Uterus (tissue), 4 donors: ENCODE data around the gene CALM1. TPM values are rescaled to one million over a fixed set of nuclear protein-coding genes. Genes with fewer than 3 reads are reported as not detected.
A peak's percentile ranks its signal among the peaks of the same experiment; 100 is the strongest.

Source experiments
- DNase-seq, 2 donors: peaks; one replicate each; pipeline ENCODE4 v3.0.0-alpha.2; 2019 to 2020
- H3K27ac ChIP-seq, 2 donors: fragments of 200-600 bp; sonication (generic); 1 replicate in 1 of 2; 2 replicates in 1 of 2; pipeline ENCODE4 v1.5.1; 2016 to 2018
- H3K27me3 ChIP-seq, 2 donors: fragments of 200-600 bp; sonication (generic); one replicate each; pipeline ENCODE4 v1.5.1; 2018 to 2019; ENCODE audit warnings: control low read depth in 1 of 2
- H3K36me3 ChIP-seq, 2 donors: fragments of 200-600 bp; sonication (generic); one replicate each; pipeline ENCODE4 v1.5.1; 2019; ENCODE audit warnings: control low read depth in 1 of 2
- H3K4me1 ChIP-seq, 2 donors: fragments of 200-600 bp; sonication (generic); one replicate each; pipeline ENCODE4 v1.5.1; 2018 to 2019; ENCODE audit warnings: control low read depth in 1 of 2
- H3K4me3 ChIP-seq, 2 donors: fragments of 200-600 bp; sonication (generic); 1 replicate in 1 of 2; 2 replicates in 1 of 2; pipeline ENCODE4 v1.5.1; 2018 to 2019; ENCODE audit warnings: mild to moderate bottlenecking in 1 of 2
- H3K9me3 ChIP-seq, 2 donors: fragments of 200-600 bp; sonication (generic); one replicate each; pipeline ENCODE4 v1.5.1; 2019; ENCODE audit warnings: control low read depth in 1 of 2
- POLR2A ChIP-seq, 2 donors: fragments of 450-650 bp; IDR thresholded peaks; one replicate each; pipeline ENCODE4 v1.6.1; 2016; ENCODE audit warnings: antibody characterized with exemption in 2 of 2, mild to moderate bottlenecking in 1 of 2, moderate library complexity in 1 of 2
- intact Hi-C: fragments of 100-400 bp; cut with DNase I; formaldehyde crosslinking; loops from one replicate; pipeline ENCODE4 v1.15.1; 2023; ENCODE audit warnings: low total_unique reads
- total RNA-seq, 4 donors: library from RNA; depleted of rRNA in 3 of 4; stranded (reverse); fragments of >200 nt in 3 of 4; gene quantifications; one replicate each; pipeline versions ENCODE4 v1.1.0 to v1.2.4, GENCODE V29; 2014 to 2023
- TF ChIP-seq, protein P1 (sequence below), 4 experiments: fragments of 200-600 bp in 2 of 4; fragments of 450-650 bp in 2 of 4; sonication (generic) in 2 of 4; IDR thresholded peaks; one replicate each; pipeline ENCODE4 v1.5.1; 2016 to 2019; ENCODE audit warnings: antibody characterized with exemption in 4 of 4, mild to moderate bottlenecking in 2 of 4, moderate library complexity in 1 of 4
- donor health status: DM: yes; HTN: yes; CAD: no.

Gene CALM1
- total RNA-seq, 4 donors from 2014 or later = 155 to 248 (median 201) TPM

DNA sequence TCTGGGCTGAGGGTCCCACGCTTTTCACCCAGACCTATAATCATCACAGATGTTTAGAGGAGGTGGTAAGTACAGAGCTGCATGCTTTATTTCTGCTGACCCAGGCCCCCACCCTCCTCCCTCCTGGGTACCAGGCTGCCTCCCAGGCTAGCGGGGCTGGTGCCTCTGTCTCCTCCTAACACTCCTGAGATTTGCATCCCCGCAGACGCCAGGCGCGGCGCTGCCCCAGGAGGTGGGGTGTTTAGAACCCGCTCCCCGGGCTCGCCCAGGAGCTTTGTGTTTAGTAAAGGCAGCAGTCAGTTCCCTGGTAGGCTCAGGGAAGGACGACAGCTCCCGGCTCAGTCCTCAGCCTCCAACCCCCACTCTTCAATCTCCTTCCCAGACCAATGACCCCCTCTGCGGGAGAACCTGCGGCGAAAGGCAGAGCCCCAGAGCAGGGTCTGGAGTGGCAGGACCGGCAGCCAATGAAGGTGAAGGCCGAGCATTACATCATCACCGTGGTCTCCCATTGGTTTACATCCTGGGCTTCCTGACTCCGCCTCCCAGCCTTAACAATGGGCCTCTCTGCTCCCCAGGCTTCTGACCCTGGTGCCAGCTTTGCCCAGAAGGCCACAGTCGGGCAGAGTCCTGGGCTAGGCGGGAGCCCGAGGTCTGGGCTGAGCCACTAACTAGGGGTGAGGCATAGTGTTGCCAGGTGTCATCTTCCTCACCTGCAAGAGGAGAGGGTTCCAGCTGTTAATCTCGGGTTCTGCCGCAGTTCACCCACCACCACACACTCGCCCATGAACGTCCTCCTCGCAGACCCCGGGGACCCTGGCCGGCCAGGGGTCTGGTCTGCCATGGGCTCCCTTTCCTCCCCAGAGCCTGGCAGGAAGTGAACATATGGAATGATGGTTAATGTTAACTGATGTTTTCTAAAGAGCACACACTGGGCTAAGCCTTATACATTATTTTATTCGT is 57.5 kb downstream of the CALM1 start:
- peak; percentile 58 to 65 for DNase-seq
- no peak overlapping the region for H3K27ac ChIP-seq
- intact Hi-C loops = no loop called here
- H3K9me3 ChIP-seq = no peaks in the 10 kb centered on the region
- H3K27me3 ChIP-seq = no peaks in the 10 kb centered on the region
- TF ChIP-seq, protein P1, sequence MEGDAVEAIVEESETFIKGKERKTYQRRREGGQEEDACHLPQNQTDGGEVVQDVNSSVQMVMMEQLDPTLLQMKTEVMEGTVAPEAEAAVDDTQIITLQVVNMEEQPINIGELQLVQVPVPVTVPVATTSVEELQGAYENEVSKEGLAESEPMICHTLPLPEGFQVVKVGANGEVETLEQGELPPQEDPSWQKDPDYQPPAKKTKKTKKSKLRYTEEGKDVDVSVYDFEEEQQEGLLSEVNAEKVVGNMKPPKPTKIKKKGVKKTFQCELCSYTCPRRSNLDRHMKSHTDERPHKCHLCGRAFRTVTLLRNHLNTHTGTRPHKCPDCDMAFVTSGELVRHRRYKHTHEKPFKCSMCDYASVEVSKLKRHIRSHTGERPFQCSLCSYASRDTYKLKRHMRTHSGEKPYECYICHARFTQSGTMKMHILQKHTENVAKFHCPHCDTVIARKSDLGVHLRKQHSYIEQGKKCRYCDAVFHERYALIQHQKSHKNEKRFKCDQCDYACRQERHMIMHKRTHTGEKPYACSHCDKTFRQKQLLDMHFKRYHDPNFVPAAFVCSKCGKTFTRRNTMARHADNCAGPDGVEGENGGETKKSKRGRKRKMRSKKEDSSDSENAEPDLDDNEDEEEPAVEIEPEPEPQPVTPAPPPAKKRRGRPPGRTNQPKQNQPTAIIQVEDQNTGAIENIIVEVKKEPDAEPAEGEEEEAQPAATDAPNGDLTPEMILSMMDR (IDR thresholded peaks at IDR 0.05) = no peak
- TF ChIP-seq POLR2A (IDR thresholded peaks at IDR 0.05) = no peak
- H3K4me1 ChIP-seq = no peaks in the 10 kb centered on the region
- H3K36me3 ChIP-seq = no peaks in the 10 kb centered on the region
- H3K4me3 ChIP-seq = no peak overlapping the region

DNA sequence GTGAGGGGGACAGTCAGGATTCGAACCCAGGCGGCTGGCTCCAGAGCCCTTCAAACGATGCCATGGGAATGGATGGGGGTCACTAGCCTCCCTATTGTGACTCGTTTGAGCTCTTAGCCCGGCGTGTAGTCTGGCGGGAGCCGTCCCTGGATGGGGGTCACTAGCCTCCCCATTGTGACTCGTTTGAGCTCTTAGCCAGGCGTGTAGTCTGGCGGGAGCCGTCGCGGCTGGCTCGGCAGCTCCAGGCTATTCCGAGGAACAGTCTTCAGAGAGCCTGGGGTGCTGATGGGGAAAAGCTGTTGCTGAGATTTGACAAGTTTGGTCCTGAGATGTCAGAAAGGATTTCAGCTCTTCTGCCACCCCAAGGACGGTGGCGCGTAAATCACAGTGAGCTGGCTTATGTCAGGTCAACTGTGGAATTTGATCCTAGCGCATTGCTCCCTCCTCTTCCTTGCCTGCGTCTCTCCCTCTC is 58.3 kb downstream of the CALM1 start:
- H3K27ac ChIP-seq = no peak overlapping the region
- no peaks in the 10 kb centered on the region for H3K9me3 ChIP-seq

DNA sequence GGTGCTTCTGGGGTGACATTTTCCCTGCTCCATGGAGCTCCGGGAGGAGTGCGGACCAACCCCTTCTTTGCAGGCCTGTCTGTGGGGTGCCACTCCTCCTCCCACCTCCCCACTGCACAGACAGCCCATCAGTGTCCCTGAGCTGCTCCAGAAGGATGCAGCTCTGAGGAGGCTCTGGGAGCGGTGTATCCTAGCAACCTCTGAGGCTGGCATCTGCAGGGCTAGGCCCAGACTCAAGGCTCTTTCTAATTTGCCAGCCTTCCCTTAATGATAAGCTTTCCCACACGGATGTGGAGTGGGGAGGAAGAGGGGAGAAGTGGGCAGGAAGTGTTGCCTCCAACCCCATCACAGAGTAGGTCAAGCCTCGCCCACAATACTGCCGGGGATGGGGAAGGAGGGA is 59.7 kb downstream of the CALM1 start:
- no peak overlapping the region for H3K27ac ChIP-seq

More for the DNA sequence above, 58.3 kb downstream of the CALM1 start:
- H3K4me3 ChIP-seq = no peak overlapping the region
- intact Hi-C loops = no loop called here
- peak; percentile 25 to 30 for DNase-seq
- no peak for TF ChIP-seq POLR2A (IDR thresholded peaks at IDR 0.05)
- TF ChIP-seq, protein P1 (IDR thresholded peaks at IDR 0.05) = no peak
- H3K4me1 ChIP-seq = no peaks in the 10 kb centered on the region
- no peaks in the 10 kb centered on the region for H3K36me3 ChIP-seq
- no peaks in the 10 kb centered on the region for H3K27me3 ChIP-seq

DNA sequence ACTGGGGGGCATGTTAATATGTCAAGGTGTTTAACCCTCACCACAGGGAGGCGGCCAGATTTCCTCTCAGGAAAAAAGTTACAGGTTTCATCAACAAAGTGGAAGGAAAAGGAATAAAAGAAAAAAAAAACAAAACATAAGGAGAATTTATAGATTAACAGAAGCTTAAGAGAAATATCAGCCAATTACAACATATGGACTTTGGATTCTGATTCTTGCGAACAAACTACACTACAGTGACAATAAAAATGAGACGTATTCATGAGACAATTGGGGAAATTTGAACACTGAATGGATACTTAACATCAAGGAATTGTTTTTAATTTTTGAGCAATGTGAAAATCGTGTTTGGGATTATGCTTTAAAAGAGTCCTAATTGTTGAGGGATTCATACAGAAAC is 60.4 kb downstream of the CALM1 start:
- intact Hi-C loops = no loop called here
- H3K27me3 ChIP-seq = no peaks in the 10 kb centered on the region
- no peaks in the 10 kb centered on the region for H3K36me3 ChIP-seq
- no peaks in the 10 kb centered on the region for H3K4me1 ChIP-seq
- TF ChIP-seq, protein P1 (IDR thresholded peaks at IDR 0.05) = no peak
- TF ChIP-seq POLR2A (IDR thresholded peaks at IDR 0.05) = no peak
- no peak overlapping the region for H3K27ac ChIP-seq
- no peak overlapping the region for H3K4me3 ChIP-seq
- H3K9me3 ChIP-seq = no peaks in the 10 kb centered on the region
- DNase-seq = no peak

More for the DNA sequence above, 59.7 kb downstream of the CALM1 start:
- Histone ChIP-seq H3K4me3 (no peak overlapping the region), H3K27me3 (no peaks in the 10 kb centered on the region), H3K9me3 (no peaks in the 10 kb centered on the region), H3K36me3 (no peaks in the 10 kb centered on the region), H3K4me1 (no peaks in the 10 kb centered on the region)
- DNase-seq = no peak
- TF ChIP-seq POLR2A (IDR thresholded peaks at IDR 0.05) = no peak
- TF ChIP-seq, protein P1 (IDR thresholded peaks at IDR 0.05) = no peak
- intact Hi-C loops = no loop called here

Other genes starting within 250 kb of the CALM1 start
- 100 to 1,000 TPM in 1 of 4 donors, 10 to 100 TPM in 3; 38.2 to 142 (median 53.8) TPM for gene PSMC1, start 140.5 kb upstream of the CALM1 start, total RNA-seq
- 10 to 100 TPM in 3 of 4 donors, 1 to 10 TPM in 1; 2.1 to 31.1 (median 27.0) TPM for gene NRDE2, start 65.1 kb upstream of the CALM1 start, total RNA-seq